Activated T-cell treated with anti-CD3 and anti-CD28 coated beads, Interleukin-2, amount 50 U/mL, for 4 hours (primary cell): Measurements from ENCODE around the gene DDX42. TPM values are rescaled to one million over a fixed set of nuclear protein-coding genes. Genes with fewer than 3 reads are reported as not detected.

ENCODE experiments used
- ATAC-seq, 2 donors: fragments of 200-7000 bp; cut with Tn5 transposase; one replicate each; pipeline ENCODE4 v1.10.0; 2021
- DNase-seq: peaks from one replicate; pipeline ENCODE4 v3.0.0-alpha.2; 2020
- H3K27me3 Mint-ChIP-seq: one replicate; pipeline ENCODE4 v1.8.0; 2021; ENCODE audit warnings: low read depth, mixed read lengths
- H3K36me3 Mint-ChIP-seq: one replicate; pipeline ENCODE4 v1.8.0; 2022; ENCODE audit warnings: mixed read lengths; ENCODE audit not compliant: insufficient read depth
- H3K4me1 Mint-ChIP-seq: one replicate; pipeline ENCODE4 v1.8.0; 2021; ENCODE audit warnings: low read depth, mixed read lengths
- H3K4me3 Mint-ChIP-seq: one replicate; pipeline ENCODE4 v1.8.0; 2021; ENCODE audit warnings: mild to moderate bottlenecking, moderate library complexity, mixed read lengths
- H3K9me3 Mint-ChIP-seq: one replicate; pipeline ENCODE4 v1.8.0; 2021; ENCODE audit warnings: mixed read lengths
- total RNA-seq, 3 donors: library from RNA; stranded (reverse); gene quantifications; one replicate each; pipeline ENCODE4 v1.2.1, GENCODE V29; 2021

Gene DDX42
- 100 to 1,000 TPM in 1 of 3 donors, 10 to 100 TPM in 2; 95.1 to 112 (median 95.3) TPM for total RNA-seq

- Mint-ChIP-seq H3K27me3 (no peaks in the 10 kb centered on the region), H3K4me3 (peak within 1 kb of the TSS; percentile 94), H3K4me1 (peaks cover 50% of the 10 kb centered on the region), H3K9me3 (no peaks in the 10 kb centered on the region), H3K36me3 (peaks cover 24% of the 10 kb centered on the region)
- DNase-seq: no peak
- ATAC-seq: peak; percentile 3 to 11
Observed at GRCh38 chr17:63774141-63774968, at the start of gene DDX42. DDX42 (plus strand) TSS chr17:63774170; CDS start chr17:63787050, 12,880 bp downstream.

GRCh38 chr17:63735691-63736090 is 38.3 kb upstream of the DDX42 start:
- H3K27me3 Mint-ChIP-seq: no peaks in the 10 kb centered on the region
- H3K9me3 Mint-ChIP-seq: no peaks in the 10 kb centered on the region
- ATAC-seq (no peak), DNase-seq (no peak)
- peaks cover 3% of the 10 kb centered on the region for H3K36me3 Mint-ChIP-seq
- H3K4me3 Mint-ChIP-seq: no peak overlapping the region
- H3K4me1 Mint-ChIP-seq: peaks cover 14% of the 10 kb centered on the region

- Mint-ChIP-seq H3K36me3 (peaks cover 3% of the 10 kb centered on the region), H3K27me3 (no peaks in the 10 kb centered on the region), H3K4me3 (peak overlapping the region; percentile 95), H3K9me3 (no peaks in the 10 kb centered on the region), H3K4me1 (peaks cover 18% of the 10 kb centered on the region)
- ATAC-seq (no peak), DNase-seq (no peak)
Observed at GRCh38 chr17:63740464-63741142, 33.4 kb upstream of the DDX42 start.

- no peaks in the 10 kb centered on the region for H3K27me3 Mint-ChIP-seq
- DNase-seq: no peak
- H3K9me3 Mint-ChIP-seq: no peaks in the 10 kb centered on the region
- H3K4me1 Mint-ChIP-seq: peaks cover 18% of the 10 kb centered on the region
- H3K36me3 Mint-ChIP-seq: peaks cover 7% of the 10 kb centered on the region
- H3K4me3 Mint-ChIP-seq: peak overlapping the region; percentile 95
- ATAC-seq: peak in 1 of 2 donors; percentile 0
Observed at GRCh38 chr17:63741143-63741407, 32.9 kb upstream of the DDX42 start.

GRCh38 chr17:63741408-63742173 is 32.4 kb upstream of the DDX42 start, which contains the start of gene STRADA:
STRADA (minus strand) TSS chr17:63741799; CDS start chr17:63728369, 13,430 bp downstream.
- no peaks in the 10 kb centered on the region for H3K9me3 Mint-ChIP-seq
- peak within 1 kb of the TSS; percentile 95 for H3K4me3 Mint-ChIP-seq
- peaks cover 18% of the 10 kb centered on the region for H3K4me1 Mint-ChIP-seq
- peak; percentile 98 for DNase-seq
- H3K36me3 Mint-ChIP-seq: peaks cover 9% of the 10 kb centered on the region
- no peaks in the 10 kb centered on the region for H3K27me3 Mint-ChIP-seq
- ATAC-seq: peak; percentile 92 to 95

- H3K4me3 Mint-ChIP-seq: peak overlapping the region; percentile 59
- H3K27me3 Mint-ChIP-seq: no peaks in the 10 kb centered on the region
- peaks cover 25% of the 10 kb centered on the region for H3K36me3 Mint-ChIP-seq
- no peaks in the 10 kb centered on the region for H3K9me3 Mint-ChIP-seq
- H3K4me1 Mint-ChIP-seq: peaks cover 11% of the 10 kb centered on the region
- ATAC-seq (peak; percentile 62 to 63), DNase-seq (peak; percentile 11)
Observed at GRCh38 chr17:63751806-63752205, 22.2 kb upstream of the DDX42 start.

- no peaks in the 10 kb centered on the region for H3K27me3 Mint-ChIP-seq
- H3K4me3 Mint-ChIP-seq: no peak overlapping the region
- peaks cover 11% of the 10 kb centered on the region for H3K4me1 Mint-ChIP-seq
- no peaks in the 10 kb centered on the region for H3K9me3 Mint-ChIP-seq
- DNase-seq (no peak), ATAC-seq (no peak)
- peaks cover 25% of the 10 kb centered on the region for H3K36me3 Mint-ChIP-seq
Observed at GRCh38 chr17:63752707-63753106, 21.3 kb upstream of the DDX42 start.

- no peaks in the 10 kb centered on the region for H3K27me3 Mint-ChIP-seq
- peaks cover 30% of the 10 kb centered on the region for H3K36me3 Mint-ChIP-seq
- H3K9me3 Mint-ChIP-seq: no peaks in the 10 kb centered on the region
- peaks cover 11% of the 10 kb centered on the region for H3K4me1 Mint-ChIP-seq
- no peak overlapping the region for H3K4me3 Mint-ChIP-seq
- DNase-seq (no peak), ATAC-seq (no peak)
Observed at GRCh38 chr17:63753215-63753614, 20.8 kb upstream of the DDX42 start.

GRCh38 chr17:63754046-63754445 is 19.9 kb upstream of the DDX42 start:
- no peak overlapping the region for H3K4me3 Mint-ChIP-seq
- ATAC-seq (no peak), DNase-seq (no peak)
- H3K27me3 Mint-ChIP-seq: no peaks in the 10 kb centered on the region
- peaks cover 11% of the 10 kb centered on the region for H3K4me1 Mint-ChIP-seq
- no peaks in the 10 kb centered on the region for H3K9me3 Mint-ChIP-seq
- peaks cover 31% of the 10 kb centered on the region for H3K36me3 Mint-ChIP-seq

GRCh38 chr17:63758428-63758827 is 15.5 kb upstream of the DDX42 start:
- H3K4me3 Mint-ChIP-seq: no peak overlapping the region
- ATAC-seq: no peak
- no peaks in the 10 kb centered on the region for H3K27me3 Mint-ChIP-seq
- H3K36me3 Mint-ChIP-seq: peaks cover 30% of the 10 kb centered on the region
- DNase-seq: no peak
- peaks cover 4% of the 10 kb centered on the region for H3K4me1 Mint-ChIP-seq
- no peaks in the 10 kb centered on the region for H3K9me3 Mint-ChIP-seq

GRCh38 chr17:63760771-63761539 is 13.0 kb upstream of the DDX42 start:
- ATAC-seq (peak in 1 of 2 donors; percentile 32), DNase-seq (no peak)
- Mint-ChIP-seq H3K4me3 (no peak overlapping the region), H3K36me3 (peaks cover 41% of the 10 kb centered on the region), H3K27me3 (no peaks in the 10 kb centered on the region), H3K4me1 (peaks cover 6% of the 10 kb centered on the region), H3K9me3 (no peaks in the 10 kb centered on the region)

GRCh38 chr17:63762161-63763078 is 11.6 kb upstream of the DDX42 start:
- Mint-ChIP-seq H3K27me3 (no peaks in the 10 kb centered on the region), H3K36me3 (peaks cover 36% of the 10 kb centered on the region), H3K4me3 (no peak overlapping the region), H3K9me3 (no peaks in the 10 kb centered on the region), H3K4me1 (peaks cover 16% of the 10 kb centered on the region)
- DNase-seq (no peak), ATAC-seq (no peak)

GRCh38 chr17:63764716-63765115 is 9.3 kb upstream of the DDX42 start:
- peaks cover 25% of the 10 kb centered on the region for H3K4me1 Mint-ChIP-seq
- no peak for DNase-seq
- H3K27me3 Mint-ChIP-seq: no peaks in the 10 kb centered on the region
- peaks cover 28% of the 10 kb centered on the region for H3K36me3 Mint-ChIP-seq
- ATAC-seq: no peak
- no peak overlapping the region for H3K4me3 Mint-ChIP-seq
- no peaks in the 10 kb centered on the region for H3K9me3 Mint-ChIP-seq
